SHP77 treated with DMSO at 0.1 percent for 48 hours (cell line): ENCODE results near the gene ASXL1.
"Not testable (repeated sequence)": the region's sequence is repeated elsewhere in the genome, so short reads cannot be mapped to it uniquely, and the experiment has no call there.

Source experiments
- DNase-seq: peaks from one replicate; lab custom pipeline; 2025; lab: John Stamatoyannopoulos, UW

Gene ASXL1

DNA sequence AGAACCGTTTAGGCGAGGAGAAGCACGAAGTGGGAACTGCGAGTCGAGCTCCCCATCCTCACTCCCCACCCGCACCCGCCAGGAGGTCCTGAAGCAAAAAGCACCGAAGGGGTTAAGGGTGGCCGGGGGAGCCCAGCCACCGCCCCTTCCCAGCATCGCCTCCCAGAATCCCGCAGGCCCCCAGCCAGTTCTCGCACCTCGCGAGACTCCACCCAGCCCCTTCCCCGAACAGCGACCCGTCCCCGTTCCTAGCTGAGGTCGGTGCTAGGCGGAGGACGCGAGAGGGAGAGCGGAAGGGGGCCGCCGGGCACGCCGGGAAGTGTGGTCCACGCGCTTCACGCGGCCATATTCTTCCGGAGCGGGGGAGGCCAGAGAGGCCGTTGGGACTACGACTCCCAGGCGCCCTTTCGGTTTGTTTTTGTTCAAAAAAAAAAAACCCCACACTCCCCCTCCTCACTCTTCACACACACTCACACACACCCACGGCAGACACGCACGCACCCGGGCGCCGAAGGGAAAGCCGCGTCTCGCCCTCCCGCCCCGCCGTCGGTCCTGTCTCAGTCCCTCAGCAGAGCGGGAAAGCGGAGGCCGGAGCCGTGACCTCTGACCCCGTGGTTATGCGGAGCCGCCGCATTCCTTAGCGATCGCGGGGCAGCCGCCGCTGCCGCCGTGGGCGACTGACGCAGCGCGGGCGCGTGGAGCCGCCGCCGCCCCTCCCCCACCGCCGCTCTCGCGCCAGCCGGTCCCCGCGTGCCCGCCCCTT lies at the start of gene ASXL1:
TSS of gene ASXL1 (plus strand) at position 463 of the 763 bp plus-strand sequence. CDS start 445 bp downstream, outside the sequence.
- DNase-seq: peak; percentile 94

DNA sequence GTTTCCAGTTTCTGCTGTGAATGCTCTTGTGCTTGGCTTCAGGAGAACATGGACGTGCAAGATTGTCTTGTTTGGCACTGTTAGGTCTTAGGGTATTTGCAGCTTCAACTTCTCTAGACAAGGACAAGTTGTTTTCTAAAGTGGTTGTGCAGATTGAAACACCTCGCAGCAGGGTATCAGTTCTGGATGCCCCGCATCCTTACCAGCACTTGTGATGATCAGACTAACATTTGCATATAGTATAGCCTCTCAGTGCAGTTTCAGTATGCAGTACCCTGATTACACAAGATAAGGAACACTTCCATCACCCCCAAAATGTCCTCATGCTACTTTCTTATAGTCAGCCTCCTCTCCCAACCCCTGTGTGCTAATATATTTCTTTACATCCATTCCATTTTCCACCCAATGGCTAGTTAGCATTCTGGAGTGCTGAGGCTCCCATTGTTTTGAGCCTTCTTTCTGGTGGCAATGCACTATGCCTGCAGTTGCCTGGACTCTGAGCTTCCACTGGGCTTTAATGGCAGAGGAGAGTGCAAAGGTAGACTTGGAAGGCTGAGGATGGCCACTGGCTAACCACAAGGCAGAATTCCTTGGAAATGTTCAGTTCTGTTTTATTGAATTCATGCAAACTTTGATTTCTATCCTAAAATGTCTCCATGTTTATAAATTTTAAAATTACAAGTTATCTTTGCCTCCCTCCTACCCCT lies 45.3 kb upstream of the ASXL1 start:
- no peak for DNase-seq

DNA sequence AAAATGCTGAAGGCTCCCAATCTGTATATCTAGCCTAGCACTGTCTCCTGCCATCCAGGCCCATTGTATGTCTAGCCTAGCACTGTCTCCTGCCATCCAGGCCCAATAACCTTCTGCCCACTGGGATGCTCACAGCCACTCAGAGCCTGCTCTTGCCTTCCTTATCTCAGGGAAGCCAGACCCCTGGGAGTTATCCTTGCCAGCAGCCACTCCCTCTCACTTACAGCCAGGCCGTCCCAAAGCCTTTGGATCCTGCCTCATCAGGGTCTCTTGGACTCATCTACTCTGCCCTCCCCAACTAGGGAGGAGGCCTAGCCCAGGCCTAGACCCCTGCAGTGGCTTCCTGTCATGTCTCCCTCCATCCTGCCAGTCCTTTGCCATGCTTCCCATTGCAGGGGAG lies 43.4 kb upstream of the ASXL1 start:
- no peak for DNase-seq

DNA sequence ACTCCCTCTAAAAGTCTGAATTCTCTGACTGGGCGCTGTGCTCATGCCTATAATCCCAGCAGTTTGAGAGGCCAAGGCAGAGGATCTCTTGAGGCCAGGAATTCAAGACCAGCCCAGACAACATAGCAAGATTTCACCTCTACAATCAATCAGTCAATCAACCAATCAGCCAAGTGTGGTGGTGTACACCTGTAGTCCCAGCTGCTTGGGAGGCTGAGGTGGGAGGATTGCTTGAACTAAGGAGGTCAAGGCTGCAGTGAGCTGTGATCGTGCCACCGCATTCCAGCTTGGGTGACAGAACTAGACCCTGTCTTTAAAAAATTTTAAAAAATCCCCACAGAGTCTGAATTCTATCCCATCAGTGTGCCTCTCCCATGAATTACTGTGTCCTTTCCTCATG lies 42.7 kb upstream of the ASXL1 start:
- no peak for DNase-seq

DNA sequence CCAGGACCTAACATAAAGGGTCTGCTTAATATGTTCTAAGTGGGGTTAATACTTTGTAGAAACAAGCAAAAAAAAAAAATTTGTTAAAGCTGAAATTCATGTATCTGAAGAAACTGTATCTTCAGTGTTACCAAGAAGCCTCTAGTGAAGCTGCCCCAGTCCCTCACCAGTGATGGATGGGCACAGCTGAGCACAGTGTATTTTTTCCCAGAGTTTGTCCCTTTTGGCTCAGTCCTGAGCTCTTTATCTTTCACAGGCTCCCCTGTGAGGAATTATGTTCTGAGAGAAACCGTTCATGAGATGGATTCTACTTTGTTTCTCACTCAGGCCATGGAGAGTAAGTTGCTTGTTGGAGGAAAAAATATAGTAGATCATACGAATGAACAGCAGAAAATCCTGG lies 42.2 kb upstream of the ASXL1 start:
- DNase-seq: no peak

DNA sequence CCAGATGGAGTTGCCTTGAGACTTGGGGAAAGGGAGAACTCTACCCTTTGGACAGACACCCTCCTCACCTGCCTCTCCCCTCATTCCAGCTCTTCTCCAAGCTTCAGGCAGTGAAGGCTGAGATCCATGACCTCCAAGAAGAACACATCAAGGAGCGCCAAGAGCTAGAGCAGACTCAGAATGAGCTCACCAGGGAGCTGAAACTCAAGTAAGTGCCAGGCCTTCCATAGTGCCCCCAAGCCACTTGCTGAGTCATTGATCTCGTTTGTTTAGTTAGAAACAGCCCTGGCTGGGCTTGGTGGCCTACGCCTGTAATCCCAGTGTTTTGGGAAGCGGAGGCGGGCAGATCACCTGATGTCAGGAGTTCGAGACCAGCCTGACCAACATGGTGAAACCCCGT lies 41.5 kb upstream of the ASXL1 start:
- no peak for DNase-seq

DNA sequence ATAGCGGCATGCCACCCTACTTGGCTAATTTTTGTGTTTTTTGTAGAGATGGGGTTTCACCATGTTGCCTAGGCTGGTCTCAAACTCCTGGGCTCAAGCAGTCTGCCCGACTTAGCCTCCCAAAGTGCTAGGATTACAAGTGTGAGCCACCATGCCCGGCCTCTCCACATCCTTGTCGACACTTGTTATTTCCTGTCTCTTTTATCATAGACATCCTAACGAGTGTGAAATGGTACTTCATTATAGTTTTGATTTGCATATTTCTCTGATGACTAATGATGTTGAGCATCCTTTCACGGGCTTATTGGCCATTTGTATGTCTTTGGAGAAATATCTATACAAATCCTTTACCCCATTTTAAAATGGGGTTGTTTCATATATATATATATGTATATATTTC lies 39.0 kb upstream of the ASXL1 start:
- DNase-seq: no peak

DNA sequence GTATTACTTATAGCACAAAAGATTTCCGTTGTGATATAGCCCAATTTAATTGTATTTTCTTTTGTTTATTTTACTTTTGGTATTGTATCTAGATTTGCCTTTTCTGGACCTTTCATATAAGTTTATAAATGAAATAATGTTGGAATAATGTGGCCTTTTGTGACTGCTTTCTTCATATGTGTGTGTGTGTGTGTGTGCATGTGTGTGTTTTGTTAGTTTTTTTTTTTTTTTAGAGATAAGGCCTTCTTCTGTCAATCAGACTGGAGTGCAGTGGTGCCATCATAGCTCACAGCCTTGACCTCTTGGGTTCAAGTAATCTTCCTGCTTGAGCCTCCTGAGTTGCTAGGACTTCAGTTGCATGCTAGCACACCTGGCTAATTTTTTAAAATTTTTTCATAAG lies 37.8 kb upstream of the ASXL1 start:
- DNase-seq: no peak

DNA sequence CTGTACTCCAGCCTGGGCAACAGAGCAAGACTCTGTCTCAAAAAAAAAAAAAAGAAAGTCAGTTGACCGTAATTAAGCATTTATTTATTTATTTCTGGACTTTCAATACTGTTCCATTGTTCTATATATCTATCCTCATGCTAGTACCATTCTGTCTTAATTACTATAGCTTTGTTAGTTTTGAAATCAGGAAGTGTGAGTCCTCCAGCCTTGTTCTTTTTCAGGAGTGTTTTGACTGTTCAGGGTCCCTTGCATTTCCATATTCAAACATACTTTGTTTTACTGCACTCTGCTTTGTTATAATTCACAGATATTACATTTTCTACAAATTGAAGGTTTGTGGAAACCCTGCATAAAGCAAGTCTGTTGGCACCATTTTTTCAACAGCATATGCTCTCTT lies 36.7 kb upstream of the ASXL1 start:
- no peak for DNase-seq

DNA sequence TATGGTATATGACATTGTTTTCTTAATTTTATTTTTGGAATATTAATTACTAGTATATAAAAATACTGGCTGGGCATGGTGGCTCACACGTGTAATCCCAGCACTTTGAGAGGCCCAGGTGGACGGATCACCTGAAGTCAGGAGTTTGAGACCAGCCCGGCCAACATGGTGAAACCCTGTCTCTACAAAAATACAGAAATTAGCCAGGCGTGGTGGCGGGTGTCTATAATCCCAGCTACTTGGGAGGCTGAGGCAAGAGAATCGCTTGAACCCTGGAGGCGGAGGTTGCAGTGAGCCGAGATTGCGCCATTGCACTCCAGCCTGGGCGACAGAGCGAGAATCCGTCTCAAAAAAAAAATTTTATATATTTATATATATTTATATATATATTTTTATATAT lies 35.9 kb upstream of the ASXL1 start:
- not testable (repeated sequence) for DNase-seq

DNA sequence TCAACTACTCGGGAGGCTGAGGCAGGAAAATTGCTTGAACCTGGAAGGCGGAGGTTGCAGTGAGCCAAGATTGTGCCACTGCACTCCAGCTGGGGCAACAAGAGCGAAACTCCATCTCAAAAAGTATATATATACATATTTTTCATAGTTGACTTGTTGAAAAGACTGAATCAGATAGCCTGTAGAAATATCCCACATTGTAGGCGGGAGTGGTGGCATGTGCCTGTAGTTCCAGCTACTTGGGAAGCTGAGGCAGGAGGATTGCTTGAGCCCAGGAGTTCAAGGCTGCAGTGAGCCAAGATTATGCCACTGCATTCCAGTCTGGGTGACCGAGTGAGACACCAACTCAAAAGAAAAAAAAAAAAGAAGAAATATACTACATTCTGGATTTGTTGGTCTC lies 34.4 kb upstream of the ASXL1 start:
- DNase-seq: not testable (repeated sequence)

DNA sequence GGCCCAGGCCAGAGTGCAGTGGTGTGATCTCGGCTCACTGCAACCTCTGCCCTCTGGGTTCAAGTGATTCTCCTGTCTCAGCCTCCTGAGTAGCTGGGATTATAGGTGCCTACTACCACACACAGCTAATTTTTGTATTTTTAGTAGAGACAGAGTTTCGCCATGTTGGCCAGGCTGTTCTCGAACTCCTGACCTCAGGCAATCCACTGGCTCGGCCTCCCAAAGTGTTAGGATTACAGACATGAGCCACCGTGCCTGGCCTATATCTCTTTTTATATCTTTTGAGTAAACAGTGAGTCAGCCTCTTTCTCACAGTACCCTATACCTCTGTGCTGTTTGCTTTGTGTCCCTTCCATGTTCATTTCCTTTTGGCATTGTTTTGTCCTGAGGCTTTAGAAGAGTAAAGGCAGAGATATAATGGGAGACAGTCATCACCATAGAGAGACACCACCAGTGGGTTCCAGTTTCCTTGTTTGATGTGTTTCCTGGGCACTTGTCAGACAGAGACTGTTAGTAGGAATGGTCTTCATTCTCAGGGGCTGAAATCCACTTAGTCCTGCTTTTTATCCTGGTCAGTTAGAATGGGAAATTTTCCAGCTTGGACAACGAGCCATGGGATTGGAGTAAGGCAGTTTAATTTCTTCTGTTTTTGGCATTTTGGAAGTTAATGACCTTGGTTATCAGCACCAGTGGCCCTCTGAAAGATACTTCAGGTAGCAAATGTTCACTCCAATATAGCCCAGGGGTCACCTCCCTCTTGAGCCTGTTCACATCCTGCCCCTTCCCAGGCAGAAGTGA lies 32.2 kb upstream of the ASXL1 start:
- peak; percentile 89 for DNase-seq

DNA sequence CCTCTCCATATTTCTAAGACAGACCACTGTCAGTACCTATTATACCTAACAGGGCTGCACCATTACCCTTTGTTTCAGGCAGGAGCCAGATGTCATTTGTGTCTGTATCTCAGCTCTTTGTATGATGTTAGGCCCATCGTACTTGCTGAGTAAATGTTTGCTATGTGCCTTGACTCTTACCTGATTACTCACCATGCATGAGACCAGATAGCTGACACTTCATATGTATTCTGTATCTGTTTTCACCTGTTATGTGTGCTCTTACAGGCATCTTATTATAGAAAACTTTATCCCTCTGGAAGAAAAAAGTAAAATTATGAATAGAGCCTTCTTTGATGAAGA lies 31.7 kb upstream of the ASXL1 start:
- DNase-seq: peak; percentile 76

DNA sequence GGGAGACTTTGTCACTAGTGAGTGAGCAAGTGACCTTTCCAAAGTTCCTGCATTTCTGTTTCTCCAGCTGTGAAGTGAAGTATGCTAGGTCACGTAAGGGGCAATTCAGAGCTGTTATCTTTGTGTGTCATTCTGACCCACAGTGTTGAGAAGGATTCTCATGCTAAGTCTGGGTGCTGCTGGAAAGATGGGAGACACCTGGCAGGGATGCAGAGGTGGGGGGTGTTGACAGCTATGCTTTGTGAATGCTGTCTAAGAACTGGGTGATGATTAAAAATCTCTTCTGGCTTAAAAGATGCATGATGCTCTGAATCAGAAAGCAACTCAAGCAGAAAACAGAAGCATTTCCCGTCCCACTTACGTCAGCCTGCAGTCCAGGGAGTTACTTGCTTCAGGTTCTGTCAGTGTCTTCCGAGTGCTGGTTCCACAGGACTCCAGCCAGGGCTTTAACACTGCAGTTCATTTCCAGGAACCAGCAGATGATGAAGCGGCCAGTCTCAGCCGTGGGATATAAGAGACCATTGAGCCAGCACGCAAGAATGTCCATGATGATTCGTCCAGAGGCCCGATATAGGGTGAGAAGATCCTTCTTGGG lies 30.9 kb upstream of the ASXL1 start:
- DNase-seq: no peak

DNA sequence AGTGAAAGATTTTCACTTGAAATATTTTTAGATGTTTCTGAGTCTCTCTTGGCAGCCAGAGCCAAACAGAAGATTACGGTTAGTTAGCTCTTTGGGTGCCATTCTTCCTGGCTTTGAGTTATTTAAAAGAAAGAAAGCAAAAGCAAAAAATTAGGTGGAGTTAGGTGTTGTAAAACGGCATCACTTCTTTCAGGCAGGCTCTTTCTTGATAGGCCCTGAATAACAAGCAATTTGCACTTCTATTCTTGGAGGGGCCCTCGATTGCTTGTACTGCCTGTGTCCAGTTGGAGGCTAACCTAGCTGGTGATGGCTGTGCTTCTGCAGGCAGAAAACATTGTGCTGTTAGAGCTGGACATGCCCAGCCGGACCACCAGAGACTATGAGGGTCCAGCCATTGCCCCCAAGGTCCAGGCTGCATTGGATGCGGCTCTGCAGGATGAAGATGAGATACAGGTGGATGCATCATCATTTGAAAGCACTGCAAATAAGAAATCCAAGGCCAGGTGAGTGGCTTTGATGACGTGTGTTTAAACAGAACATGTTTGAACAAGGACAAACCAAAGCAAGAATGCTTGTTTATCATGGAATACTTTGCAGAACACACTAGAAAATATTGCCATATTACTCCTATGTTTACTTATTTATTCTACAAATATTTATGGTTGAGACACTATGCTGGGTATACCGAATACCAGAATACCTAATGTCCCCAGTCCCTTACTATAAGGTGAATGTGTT lies 28.1 kb upstream of the ASXL1 start:
- peak; percentile 26 for DNase-seq

DNA sequence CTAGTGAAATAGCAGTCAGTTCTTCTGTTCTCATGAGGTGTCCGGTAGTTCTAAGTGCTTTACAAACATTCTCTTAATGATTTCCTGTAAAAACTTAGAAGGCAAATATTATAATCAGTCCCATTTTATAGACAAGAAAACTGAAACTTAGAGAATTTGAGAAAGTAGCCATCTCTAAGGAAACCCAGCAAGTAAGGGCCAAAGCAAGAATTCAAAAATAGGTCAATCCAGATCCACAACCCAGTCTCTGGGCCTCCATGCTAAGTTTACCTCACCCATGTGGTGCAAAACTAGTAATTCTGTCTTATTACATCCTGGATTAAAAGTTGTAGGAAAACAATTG lies 27.6 kb upstream of the ASXL1 start:
- no peak for DNase-seq

DNA sequence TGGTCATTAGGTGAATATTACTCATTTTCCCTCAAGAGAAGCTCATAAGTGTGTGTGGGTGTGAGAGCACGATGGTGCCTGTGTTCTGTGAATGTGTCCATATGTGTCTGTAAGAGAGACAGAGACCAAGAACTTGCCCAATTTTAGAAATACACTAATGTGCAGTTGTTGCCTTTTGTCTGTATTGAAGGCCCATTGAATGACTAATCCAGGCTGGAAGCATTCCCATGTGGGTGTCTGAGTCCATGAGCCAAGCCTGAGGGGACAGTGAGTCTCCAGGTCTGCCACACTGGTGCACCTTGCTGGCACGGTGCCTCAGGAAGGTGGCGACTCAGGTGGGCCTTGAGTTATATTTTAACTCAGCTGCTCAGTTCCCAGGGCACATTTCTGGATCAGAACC lies 25.5 kb upstream of the ASXL1 start:
- DNase-seq: no peak

DNA sequence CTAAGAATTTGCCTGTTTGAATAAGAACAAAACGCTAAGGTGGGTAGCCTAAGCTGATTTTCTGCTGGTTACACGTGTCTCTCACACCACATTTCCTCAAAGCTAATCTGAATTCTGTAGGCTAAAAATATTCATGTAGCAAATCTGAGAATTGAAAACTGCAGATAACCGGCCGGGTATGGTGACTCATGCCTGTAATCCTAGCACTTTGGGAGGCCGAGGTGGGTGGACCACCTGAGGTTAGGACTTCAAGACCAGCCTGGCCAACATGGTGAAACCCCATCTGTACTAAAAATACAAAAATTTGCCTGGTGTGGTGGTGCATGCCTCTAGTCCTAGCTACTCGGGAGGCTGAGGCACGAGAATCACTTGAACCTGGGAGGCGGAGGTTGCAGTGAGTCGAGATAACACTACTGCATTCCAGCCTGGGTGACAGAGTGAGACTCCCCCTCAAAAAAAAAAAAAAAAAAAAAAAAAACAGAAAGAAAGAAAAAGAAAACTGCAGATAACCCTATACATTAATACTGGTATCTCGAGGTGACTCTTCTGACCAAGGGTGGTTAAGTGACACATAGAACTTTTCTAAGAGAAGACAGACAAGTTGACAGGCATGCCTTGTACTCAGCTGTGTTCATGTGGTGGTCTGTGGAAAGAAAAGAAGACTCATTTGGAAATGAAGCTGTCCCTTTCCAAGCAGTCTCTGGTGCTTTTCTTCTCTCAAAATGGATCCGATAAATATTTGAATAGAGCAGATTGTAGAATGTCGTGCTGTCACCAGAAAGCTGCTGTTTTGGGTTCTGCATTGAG lies 24.7 kb upstream of the ASXL1 start:
- no peak for DNase-seq

DNA sequence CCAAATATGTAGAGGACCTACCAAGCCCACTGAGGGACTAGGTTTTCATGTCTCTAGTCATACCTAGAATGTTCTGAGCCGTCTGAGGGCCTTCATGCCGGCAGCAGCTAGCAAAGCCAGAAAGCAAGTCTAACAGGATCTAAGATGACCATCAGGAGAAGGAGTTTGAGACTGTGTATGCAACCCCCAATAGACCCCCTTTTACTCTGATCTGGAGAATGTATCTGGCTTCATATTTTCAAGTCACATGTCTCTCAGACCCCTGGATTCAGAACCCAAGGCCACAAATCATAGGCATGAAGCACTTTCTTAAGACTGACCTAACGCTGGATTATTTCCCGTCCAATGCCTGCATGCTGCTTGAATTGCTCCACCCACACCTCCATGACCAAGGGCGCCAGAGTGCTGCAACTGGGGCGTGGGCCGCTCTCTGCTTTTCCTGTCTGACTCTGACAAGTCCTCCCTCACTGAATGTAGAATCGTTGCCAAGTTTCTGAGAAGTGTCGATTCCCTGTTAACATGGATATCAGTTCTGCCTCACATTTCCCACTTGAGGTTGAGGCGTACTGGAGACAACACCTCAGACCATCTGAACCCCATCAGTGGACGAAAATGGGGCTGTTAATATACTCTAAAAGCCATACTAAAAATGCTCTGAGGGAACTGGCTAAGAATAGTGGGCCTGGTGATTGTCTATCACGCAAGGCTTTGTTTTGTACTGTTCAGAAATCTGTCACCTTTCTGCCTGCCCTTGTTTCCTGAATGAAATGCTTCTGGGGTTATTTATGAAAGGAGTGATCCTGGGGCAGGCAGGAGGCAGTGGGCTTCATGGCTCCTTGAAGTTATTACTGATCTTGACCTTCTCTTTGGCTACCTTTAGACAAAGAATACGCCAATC lies 23.9 kb upstream of the ASXL1 start:
- DNase-seq: no peak

DNA sequence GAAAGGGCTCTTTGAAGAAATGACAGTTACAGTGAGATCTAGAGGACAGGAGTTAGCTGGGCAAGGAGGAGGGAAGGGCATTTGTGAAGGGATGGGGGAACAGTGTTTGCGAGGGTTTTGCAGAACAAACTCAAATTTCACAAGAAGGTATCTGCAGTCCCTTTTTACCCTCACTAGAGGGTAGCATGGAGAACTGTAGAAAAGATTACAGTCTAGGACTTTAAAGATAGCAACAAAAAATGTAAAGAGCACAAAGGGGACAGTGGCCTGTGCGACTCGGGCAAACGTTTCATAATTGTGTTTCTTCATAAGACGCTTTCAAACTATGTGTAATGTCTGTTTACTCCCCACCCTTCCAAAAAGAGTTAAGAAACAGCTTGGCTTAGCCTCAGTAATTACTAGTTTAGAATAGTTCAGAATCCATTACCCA lies 21.2 kb upstream of the ASXL1 start:
- no peak for DNase-seq
